ENCODE results near the gene SHTN1. TPM values are rescaled to one million over a fixed set of nuclear protein-coding genes. Genes with fewer than 3 reads are reported as not detected.

The SHTN1 gene
- total and polyA plus RNA-seq, 2 donors from 2014 or later: 14.0 to 44.2 TPM

- TF ChIP-seq, protein P1, sequence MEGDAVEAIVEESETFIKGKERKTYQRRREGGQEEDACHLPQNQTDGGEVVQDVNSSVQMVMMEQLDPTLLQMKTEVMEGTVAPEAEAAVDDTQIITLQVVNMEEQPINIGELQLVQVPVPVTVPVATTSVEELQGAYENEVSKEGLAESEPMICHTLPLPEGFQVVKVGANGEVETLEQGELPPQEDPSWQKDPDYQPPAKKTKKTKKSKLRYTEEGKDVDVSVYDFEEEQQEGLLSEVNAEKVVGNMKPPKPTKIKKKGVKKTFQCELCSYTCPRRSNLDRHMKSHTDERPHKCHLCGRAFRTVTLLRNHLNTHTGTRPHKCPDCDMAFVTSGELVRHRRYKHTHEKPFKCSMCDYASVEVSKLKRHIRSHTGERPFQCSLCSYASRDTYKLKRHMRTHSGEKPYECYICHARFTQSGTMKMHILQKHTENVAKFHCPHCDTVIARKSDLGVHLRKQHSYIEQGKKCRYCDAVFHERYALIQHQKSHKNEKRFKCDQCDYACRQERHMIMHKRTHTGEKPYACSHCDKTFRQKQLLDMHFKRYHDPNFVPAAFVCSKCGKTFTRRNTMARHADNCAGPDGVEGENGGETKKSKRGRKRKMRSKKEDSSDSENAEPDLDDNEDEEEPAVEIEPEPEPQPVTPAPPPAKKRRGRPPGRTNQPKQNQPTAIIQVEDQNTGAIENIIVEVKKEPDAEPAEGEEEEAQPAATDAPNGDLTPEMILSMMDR (IDR thresholded peaks at IDR 0.05; ENCODE audit: borderline replicate concordance, extremely low read depth, insufficient read depth): no peak
- no peak for FAIRE-seq
- Histone ChIP-seq H3K9ac (ENCODE audit: low read length in 3 of 3) (no peak overlapping the region), H3K4me3 (ENCODE audit: low read length in 3 of 3) (no peak overlapping the region), H3K9me3 (ENCODE audit: control insufficient read depth in 2 of 3, insufficient read depth in 1 of 3, low read length in 3 of 3) (no peaks in the 10 kb centered on the region), H3K27ac (ENCODE audit: low read depth in 2 of 2, low read length in 2 of 2) (no peak overlapping the region), H3K4me1 (ENCODE audit: control insufficient read depth in 2 of 3, insufficient read depth in 2 of 3, low read depth in 1 of 3, low read length in 3 of 3) (no peaks in the 10 kb centered on the region), H3K27me3 (ENCODE audit: control insufficient read depth, insufficient read depth, low read length) (no peaks in the 10 kb centered on the region), H3K36me3 (ENCODE audit: control insufficient read depth in 2 of 3, insufficient read depth in 3 of 3, low read length in 3 of 3) (no peaks in the 10 kb centered on the region)
- no peak for DNase-seq
- intact Hi-C loops (cut with DNase I): no loop called here
Measured at GRCh38 chr10:116838143-116838725, 166.8 kb downstream of the SHTN1 start.

DNA sequence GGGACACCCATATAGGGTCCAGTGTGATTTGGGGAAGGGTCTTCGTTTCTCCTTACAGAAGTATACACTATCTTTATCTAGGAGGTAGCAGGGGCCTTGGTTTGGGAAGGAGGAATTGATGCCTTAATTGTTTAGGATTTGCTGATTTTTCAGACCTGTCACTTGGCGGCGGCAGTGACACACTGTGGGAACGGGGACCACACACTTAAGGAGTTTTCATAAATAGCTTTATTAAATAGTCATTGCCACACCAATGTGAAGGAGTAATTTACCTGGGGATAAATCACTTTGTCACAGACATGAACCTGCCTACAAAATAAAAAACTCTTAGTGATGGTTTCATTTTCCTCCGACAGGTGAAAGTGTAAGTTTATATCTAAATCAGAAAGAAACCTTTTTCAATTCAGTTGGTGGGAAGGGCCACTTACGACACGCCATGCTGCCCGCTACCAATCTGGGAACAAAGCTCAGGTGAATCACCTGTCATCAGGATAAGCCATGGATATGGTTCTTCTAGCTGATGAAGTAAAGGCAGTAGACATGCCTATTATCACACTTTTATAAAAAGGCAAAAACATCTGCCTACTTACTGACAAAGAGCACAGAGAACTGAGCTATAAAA, 168.0 kb downstream of the SHTN1 start:
- peak in 3 of 5 donors; percentile 15 to 48 (median 20) for DNase-seq
- Histone ChIP-seq H3K27me3 (ENCODE audit: control insufficient read depth, insufficient read depth, low read length) (no peaks in the 10 kb centered on the region), H3K4me3 (ENCODE audit: low read length in 3 of 3) (no peak overlapping the region), H3K9me3 (ENCODE audit: control insufficient read depth in 2 of 3, insufficient read depth in 1 of 3, low read length in 3 of 3) (no peaks in the 10 kb centered on the region), H3K4me1 (ENCODE audit: control insufficient read depth in 2 of 3, insufficient read depth in 2 of 3, low read depth in 1 of 3, low read length in 3 of 3) (no peaks in the 10 kb centered on the region), H3K9ac (ENCODE audit: low read length in 3 of 3) (no peak overlapping the region), H3K27ac (ENCODE audit: low read depth in 2 of 2, low read length in 2 of 2) (no peak overlapping the region), H3K36me3 (ENCODE audit: control insufficient read depth in 2 of 3, insufficient read depth in 3 of 3, low read length in 3 of 3) (peaks cover 0 to 6% (median 0%) of the 10 kb centered on the region in 3 donors)
- no peak for FAIRE-seq
- intact Hi-C loops (cut with DNase I): no loop called here
- TF ChIP-seq, protein P1 (IDR thresholded peaks at IDR 0.05; ENCODE audit: borderline replicate concordance, extremely low read depth, insufficient read depth): no peak

DNA sequence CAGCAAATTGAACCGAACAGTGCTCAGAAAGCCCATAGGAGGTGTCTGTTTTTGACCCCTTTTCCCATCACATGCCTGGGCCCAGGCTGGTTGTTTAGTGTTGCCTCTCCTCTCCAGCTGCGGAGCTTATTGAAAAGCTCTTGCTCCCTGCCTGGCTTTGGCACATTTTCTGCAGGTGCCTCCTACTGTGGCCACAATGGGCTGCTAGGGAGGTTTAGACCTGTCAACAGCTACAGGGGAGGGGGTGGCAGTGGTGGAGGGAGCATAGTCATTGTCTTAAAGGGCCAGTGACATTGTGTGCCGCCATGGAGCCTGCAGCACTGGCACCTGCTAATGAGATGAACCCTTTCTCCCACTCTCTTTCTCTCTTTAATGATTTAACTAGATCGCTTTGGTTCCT, 168.9 kb downstream of the SHTN1 start:
- intact Hi-C loops (cut with DNase I): no loop called here
- TF ChIP-seq, protein P1 (IDR thresholded peaks at IDR 0.05; ENCODE audit: borderline replicate concordance, extremely low read depth, insufficient read depth): no peak
- Histone ChIP-seq H3K36me3 (ENCODE audit: control insufficient read depth in 2 of 3, insufficient read depth in 3 of 3, low read length in 3 of 3) (peaks cover 0 to 6% (median 0%) of the 10 kb centered on the region in 3 donors), H3K27me3 (ENCODE audit: control insufficient read depth, insufficient read depth, low read length) (no peaks in the 10 kb centered on the region), H3K4me3 (ENCODE audit: low read length in 3 of 3) (no peak overlapping the region), H3K9me3 (ENCODE audit: control insufficient read depth in 2 of 3, insufficient read depth in 1 of 3, low read length in 3 of 3) (no peaks in the 10 kb centered on the region), H3K4me1 (ENCODE audit: control insufficient read depth in 2 of 3, insufficient read depth in 2 of 3, low read depth in 1 of 3, low read length in 3 of 3) (no peaks in the 10 kb centered on the region), H3K27ac (ENCODE audit: low read depth in 2 of 2, low read length in 2 of 2) (no peak overlapping the region), H3K9ac (ENCODE audit: low read length in 3 of 3) (no peak overlapping the region)
- FAIRE-seq (no peak), DNase-seq (peak in 2 of 5 donors; percentile 14 to 23)
